GM10847 (cell line): ENCODE measurements around the gene CA12.

Experiments used
- POLR2A ChIP-seq: IDR thresholded peaks from 2 replicates; pipeline ENCODE4 v1.6.1; 2011; ENCODE audit not compliant: insufficient read length; ENCODE audit errors: extremely low read depth

CA12 gene

DNA sequence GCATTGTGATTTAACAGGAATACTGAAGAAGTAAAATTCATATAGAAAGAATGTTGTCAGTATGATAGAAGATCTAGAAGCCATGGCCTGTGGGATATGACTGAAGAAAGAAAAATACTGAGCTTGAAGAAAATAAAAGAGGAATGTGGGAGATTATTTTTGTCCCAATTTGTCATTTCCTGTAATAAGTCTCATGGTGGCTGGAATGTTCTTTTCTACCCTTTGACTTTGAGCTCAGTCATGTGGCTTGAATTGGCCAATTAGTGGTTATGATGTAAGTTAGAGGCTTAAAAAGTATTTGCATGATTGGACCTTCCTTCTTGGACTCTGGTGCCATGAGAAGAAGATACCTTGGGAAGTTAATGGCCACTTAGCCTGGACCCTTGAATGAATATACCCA, 90.1 kb downstream of the CA12 start:
- TF ChIP-seq POLR2A = no peak

DNA sequence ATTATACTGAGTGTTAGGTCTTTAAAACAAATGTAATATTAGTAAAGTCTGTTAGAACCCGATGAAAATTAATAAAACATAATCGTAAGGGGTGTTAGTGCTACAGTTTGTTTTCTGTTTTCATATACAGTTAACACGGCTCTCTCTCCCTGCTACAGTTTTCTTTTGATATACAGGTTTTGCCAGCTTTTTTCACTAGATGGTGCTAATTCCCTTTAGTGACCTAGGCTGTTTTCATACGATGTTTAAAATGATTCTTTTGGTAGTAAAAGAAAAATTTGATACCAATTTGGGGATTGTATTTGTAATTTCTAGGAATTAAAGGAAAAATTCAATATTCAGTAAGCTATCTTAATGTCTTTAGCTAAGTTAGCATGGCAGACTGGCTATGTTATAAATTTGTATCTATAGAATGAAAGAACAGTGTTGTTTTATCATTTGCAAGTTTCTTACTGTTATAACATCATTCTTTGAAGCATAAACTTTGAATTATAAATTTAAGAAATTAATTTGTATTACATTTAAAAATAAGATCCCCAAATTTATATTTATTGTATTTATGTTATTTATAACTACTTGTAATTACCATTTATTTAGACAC, 92.8 kb downstream of the CA12 start:
- TF ChIP-seq POLR2A = no peak

DNA sequence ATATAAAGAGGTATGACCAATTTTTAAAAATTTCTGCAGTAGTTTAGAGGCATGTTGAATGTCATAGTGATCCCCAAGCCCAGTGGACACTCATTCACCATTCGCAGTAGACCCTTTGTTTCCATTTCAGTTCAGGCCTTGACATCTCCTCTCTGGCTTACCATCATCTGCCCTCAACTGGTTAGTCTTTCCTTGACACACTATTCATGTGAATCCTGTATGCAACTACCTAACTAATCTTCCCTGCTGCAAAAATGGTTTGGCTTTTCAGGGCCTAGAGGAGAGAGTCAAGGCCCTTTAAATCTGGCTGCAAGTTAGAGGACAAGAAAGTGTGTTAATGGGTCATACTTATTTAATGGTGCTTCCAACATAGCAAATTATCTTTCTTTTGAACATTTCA, 93.3 kb downstream of the CA12 start:
- no peak for TF ChIP-seq POLR2A

DNA sequence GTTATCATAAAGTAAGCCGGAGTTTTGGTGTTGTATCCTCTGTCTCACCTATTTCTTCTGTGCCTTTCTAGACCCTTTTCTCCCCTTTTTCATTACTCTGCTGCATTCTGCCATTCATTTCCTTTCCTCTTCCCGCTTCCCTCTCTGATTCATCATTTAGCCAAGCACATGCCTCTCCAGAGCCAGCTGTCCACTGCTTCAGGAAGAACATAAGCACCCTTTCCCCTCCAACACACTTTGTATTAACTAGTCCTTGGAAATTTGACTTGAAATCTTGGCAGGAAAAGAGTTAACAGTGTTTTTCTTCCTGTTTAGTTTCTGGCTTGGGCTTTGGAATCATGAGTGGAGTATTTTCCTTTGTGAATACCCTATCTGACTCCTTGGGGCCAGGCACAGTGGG, 94.5 kb downstream of the CA12 start:
- no peak for TF ChIP-seq POLR2A

DNA sequence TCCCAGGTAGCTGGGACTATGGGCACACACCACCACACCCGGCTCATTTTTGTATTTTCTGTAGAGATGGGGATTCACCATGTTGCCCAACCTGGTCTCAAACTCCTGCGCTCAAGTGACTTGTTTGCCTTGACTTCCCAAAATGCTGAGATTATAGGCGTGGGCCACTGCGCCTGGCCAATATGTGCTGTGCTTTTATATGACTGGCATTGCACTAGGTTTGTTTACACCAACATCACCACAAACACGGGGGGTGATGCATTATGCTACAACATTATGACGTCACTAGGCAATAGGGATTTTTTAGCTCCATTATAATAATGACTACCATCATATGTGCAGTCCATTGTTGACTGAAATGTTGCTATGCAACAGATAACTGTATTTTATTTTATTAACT, 97.3 kb downstream of the CA12 start:
- no peak for TF ChIP-seq POLR2A

DNA sequence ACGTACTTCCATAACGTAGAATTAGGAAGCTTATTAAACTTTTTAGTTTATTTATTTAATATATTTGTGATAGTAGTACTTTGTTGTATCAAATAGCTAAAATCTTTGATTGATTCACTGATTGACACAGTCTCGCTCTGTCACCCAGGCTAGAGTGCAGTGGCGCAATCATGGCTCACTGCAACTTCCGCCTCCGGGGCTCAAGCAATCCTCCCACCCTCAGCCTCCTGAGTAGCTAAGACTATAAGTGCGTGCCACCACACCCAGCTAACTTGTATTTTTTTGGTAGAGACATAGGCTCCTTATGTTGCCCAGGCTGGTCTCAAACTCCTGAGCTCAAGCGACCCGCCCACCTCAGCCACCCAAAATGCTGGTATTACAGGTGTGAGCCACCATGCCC, 98.5 kb downstream of the CA12 start:
- TF ChIP-seq POLR2A = no peak

DNA sequence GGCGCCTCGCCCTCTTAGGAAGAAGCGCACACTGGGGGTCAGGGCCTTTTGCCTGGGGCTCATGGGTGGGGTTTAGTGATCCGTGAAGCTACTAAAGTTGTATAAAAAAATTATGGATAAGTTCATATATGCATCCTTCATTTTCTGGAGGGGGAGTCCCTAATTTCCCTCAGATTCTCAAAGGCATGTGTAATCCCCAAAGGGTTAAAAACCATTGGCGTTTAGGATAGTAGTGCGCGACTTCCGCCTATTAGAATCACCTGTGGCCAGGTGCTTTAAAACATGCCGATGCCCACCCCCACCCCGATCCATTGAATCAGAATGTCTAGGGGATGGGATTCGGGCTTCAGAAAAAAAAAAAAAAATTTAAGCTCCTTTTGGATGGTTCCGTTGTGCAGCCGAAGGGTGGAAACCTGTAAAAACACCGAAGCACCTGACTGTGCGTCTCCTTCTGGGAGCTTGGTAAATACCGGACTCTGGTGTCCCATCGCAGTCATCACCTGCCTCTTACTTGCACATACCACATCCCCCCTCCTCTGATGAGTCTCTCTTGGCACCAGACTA, 103.7 kb downstream of the CA12 start:
- TF ChIP-seq POLR2A = no peak

DNA sequence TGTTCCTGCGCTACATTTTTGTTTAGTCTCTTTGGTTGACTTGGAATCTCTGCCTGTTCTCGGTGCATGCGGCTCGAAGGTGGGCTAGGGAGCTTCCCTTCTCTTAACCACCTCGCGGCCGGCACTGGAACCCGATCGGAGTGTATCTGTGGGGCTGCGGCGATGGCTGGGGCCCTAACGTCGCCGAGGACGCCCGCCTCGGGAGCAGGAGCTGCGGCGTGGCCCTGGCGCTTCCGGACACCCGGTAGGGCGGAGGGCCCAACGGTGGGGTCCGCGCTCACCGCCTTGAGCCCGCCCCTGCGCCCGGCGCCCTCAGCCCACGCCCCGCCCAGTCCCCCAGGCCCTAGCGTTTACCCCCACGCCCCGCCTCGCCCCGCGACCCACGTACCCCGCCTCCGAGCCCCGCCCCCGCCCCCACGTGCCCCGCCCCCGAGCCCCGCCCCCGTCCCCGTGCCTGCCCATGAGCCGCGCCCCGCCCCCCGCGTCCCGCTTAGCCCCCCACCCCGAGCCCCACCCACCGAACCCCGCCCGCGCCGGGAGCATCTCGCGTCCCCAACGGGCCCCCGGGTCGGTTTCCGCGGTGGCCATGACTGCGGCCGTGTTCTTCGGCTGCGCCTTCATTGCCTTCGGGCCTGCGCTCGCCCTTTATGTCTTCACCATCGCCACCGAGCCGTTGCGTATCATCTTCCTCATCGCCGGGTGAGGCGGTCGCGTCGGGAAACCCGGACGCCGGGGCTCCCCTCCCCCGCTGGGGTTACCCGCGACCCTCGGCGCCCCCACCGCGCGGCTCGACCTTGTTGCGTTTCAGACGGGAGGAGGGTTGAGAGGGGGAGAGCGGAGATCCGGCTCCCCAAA, 104.4 kb downstream of the CA12 start, which contains the start of gene APH1B:
APH1B (plus strand) TSS at position 568 of the 855 bp plus-strand sequence; CDS start at position 587, 19 bp downstream.
- peak; percentile 57 for TF ChIP-seq POLR2A

DNA sequence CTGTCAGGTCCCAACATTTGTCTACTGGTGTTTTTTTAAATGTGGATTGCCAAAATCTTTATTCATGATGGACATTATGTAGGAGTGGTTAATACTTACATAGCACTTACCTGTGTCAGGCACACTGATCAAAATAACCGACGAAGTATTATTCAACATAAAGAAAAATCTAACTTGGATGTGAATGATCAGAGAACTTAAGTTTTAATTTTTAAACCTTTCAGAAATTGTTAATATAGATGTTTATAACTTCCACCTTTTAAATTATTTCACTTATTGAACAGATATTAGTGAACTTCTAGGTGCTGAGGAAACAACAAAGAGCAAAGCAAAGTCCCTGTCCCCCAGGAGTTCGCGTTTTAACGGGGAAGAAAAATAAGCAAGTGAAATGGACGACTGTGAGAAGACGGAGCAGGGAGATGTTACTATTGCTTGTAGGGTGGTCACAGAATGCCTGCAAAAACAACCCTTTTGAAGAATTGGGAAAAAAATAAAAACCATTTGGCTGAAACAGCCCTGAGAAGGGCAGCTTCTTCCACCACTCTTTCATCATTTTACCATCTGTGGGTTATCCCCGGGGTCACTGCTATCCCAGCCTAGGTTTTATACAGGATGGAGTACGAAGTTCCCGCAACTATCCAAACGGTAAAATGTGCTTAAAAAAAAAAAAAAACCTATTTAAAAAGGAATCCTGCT, 105.2 kb downstream of the CA12 start:
- TF ChIP-seq POLR2A = no peak

DNA sequence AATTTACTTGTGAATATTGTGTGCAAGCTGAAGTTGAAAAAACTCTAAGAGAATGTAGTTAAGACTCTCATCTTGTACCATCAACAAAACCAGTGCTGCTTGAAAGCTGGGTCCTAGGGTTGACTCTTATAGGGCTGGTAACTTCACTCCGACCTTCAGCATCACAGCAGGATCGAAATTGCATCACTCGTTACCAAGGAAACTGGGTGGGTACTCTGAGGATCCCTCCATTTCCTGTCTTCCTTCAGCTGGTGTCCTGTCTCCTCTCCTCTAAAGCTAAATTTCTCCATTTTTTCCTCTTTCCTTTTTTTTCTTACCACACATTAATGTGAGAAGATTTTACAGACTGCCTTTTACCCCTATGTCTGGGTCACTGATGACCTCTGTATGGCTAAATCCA, 107.2 kb downstream of the CA12 start:
- no peak for TF ChIP-seq POLR2A
